ENCODE data around the gene ITPRIPL1.

Gene ITPRIPL1

DNA sequence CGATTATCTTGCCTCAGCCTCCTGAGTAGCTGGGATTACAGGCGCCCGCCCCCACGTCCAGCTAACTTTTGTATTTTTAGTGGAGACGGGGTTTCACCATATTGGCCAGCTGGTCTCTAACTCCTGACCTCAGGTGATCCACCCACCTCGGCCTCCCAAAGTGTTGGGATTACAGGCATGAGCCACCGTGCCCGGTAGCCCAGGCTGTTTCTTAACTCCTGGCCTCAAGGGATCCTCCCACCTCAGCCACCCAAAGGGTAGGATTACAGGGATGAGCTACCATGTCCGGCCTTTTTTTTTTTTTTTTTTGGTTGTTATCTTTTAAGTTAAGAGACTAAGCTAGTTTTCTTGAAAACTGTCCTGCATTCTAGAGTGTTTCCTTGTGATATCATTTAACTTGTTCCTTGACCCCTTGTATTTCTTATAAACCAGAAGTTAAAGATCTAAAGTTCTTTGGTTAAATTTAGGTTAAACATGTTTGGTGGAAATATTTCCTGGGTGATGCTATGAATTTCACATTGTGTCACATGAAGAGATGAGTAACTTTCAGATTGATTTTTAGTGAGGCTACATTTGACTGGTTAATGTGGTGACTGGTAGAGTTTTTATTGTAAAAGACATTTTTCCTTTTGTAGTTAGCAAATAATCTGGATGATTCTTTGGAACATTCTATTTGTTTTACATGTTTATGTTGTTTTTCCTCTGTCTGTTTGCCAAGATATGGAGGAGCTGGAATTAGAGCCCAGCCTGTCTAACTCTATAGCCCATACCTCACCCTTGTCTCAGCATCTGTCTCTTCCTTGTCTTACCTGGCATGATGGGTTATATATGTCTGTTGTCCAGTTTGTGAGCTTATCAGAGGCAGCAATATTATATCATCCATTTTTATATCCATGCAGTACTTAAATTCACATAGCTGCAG lies 15.6 kb downstream of the ITPRIPL1 start:
- no peak for DNase-seq (ENCODE audit: low read depth)
- TF ChIP-seq, protein P1, sequence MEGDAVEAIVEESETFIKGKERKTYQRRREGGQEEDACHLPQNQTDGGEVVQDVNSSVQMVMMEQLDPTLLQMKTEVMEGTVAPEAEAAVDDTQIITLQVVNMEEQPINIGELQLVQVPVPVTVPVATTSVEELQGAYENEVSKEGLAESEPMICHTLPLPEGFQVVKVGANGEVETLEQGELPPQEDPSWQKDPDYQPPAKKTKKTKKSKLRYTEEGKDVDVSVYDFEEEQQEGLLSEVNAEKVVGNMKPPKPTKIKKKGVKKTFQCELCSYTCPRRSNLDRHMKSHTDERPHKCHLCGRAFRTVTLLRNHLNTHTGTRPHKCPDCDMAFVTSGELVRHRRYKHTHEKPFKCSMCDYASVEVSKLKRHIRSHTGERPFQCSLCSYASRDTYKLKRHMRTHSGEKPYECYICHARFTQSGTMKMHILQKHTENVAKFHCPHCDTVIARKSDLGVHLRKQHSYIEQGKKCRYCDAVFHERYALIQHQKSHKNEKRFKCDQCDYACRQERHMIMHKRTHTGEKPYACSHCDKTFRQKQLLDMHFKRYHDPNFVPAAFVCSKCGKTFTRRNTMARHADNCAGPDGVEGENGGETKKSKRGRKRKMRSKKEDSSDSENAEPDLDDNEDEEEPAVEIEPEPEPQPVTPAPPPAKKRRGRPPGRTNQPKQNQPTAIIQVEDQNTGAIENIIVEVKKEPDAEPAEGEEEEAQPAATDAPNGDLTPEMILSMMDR (IDR thresholded peaks at IDR 0.05; ENCODE audit: low read length, missing control alignments), result no peak
- H3K4me3 ChIP-seq (replicated peaks; ENCODE audit: low read depth, low read length), result no peak overlapping the region

- no peak for DNase-seq (ENCODE audit: low read depth)
- H3K4me3 ChIP-seq (replicated peaks; ENCODE audit: low read depth, low read length), result no peak overlapping the region
- TF ChIP-seq, protein P1 (IDR thresholded peaks at IDR 0.05; ENCODE audit: low read length, missing control alignments), result no peak
These were observed 16.5 kb downstream of the ITPRIPL1 start for GRCh38 chr2:96341641-96342040.

GRCh38 chr2:96342085-96342484 lies 17.0 kb downstream of the ITPRIPL1 start:
- H3K4me3 ChIP-seq (replicated peaks; ENCODE audit: low read depth, low read length), result no peak overlapping the region
- DNase-seq (ENCODE audit: low read depth), result peak; percentile 65
- TF ChIP-seq, protein P1 (IDR thresholded peaks at IDR 0.05; ENCODE audit: low read length, missing control alignments), result no peak

GRCh38 chr2:96344011-96344410 lies 18.9 kb downstream of the ITPRIPL1 start:
- no peak overlapping the region for H3K4me3 ChIP-seq (replicated peaks; ENCODE audit: low read depth, low read length)
- no peak for DNase-seq (ENCODE audit: low read depth)
- TF ChIP-seq, protein P1 (IDR thresholded peaks at IDR 0.05; ENCODE audit: low read length, missing control alignments), result no peak

GRCh38 chr2:96345438-96345837 lies 20.3 kb downstream of the ITPRIPL1 start:
- no peak for DNase-seq (ENCODE audit: low read depth)
- TF ChIP-seq, protein P1 (IDR thresholded peaks at IDR 0.05; ENCODE audit: low read length, missing control alignments), result peak; percentile 18
- H3K4me3 ChIP-seq (replicated peaks; ENCODE audit: low read depth, low read length), result no peak overlapping the region

- TF ChIP-seq, protein P1 (IDR thresholded peaks at IDR 0.05; ENCODE audit: low read length, missing control alignments), result no peak
- DNase-seq (ENCODE audit: low read depth), result no peak
- H3K4me3 ChIP-seq (replicated peaks; ENCODE audit: low read depth, low read length), result no peak overlapping the region
These were observed 20.8 kb downstream of the ITPRIPL1 start for GRCh38 chr2:96345868-96346462.
